ENCODE data around the gene KLRC4. TPM values are rescaled to one million over a fixed set of nuclear protein-coding genes. Genes with fewer than 3 reads are reported as not detected.
"Not testable (repeated sequence)": the region's sequence is repeated elsewhere in the genome, so short reads cannot be mapped to it uniquely, and the experiment has no call there.

KLRC4 gene
- total RNA-seq, 2 experiments from 2014 or later, result 2.4 TPM

DNA sequence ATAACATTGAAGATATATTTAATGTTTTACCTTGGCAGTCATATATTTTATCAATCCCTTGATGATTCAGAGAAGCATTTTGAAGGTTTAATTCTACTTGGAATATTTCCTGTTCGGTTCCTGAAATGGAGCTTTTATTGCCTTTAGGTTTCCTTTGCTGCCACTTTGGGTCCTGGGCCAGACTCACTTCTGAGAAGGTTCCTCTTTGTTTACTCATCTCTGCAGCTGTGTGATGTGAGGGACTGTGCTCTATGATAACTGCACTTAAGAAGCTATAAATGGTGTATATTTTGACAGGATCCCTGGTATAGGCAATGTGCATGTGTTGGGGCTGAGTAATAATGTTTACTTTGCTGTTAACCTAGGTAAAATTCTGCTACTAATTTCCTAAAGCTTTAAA is 10.8 kb upstream of the KLRC4 start, which contains the start of gene KLRC3:
KLRC3 (minus strand) TSS at position 262 of the 400 bp plus-strand sequence; CDS start at position 217, 45 bp downstream.
- H3K27ac Mint-ChIP-seq, H3K27me3 Mint-ChIP-seq, H3K4me1 Mint-ChIP-seq, H3K36me3 Mint-ChIP-seq, H3K9me3 Mint-ChIP-seq, DNase-seq: not testable (repeated sequence)
- H3K4me3 Mint-ChIP-seq, result peak within 1 kb of the TSS; percentile 65

DNA sequence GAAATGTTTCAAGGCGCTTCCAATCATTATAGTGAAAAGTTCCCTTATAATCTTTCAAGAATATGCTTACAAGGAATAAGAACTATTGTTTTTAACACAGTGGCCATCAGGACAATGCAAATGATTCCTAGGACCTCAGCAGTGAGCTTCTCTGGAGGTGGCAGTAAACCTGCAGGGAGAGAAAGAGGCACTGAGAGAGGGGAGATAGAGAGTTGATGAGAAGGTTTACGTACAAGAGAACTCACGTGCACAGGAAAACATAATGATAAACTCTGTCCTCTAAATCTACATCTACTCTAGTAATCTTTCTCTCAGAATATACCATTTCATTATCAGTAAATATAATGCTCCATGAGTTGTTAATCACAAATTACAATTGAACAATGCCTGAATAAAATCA is 715 bp downstream of the KLRC4 start:
- Mint-ChIP-seq H3K27ac (peak overlapping the region; percentile 77), H3K4me3 (peak overlapping the region; percentile 76), H3K9me3 (peaks cover 7% of the 10 kb centered on the region), H3K36me3 (peaks cover 22% of the 10 kb centered on the region), H3K4me1 (peaks cover 39% of the 10 kb centered on the region), H3K27me3 (no peaks in the 10 kb centered on the region)
- DNase-seq, result no peak

DNA sequence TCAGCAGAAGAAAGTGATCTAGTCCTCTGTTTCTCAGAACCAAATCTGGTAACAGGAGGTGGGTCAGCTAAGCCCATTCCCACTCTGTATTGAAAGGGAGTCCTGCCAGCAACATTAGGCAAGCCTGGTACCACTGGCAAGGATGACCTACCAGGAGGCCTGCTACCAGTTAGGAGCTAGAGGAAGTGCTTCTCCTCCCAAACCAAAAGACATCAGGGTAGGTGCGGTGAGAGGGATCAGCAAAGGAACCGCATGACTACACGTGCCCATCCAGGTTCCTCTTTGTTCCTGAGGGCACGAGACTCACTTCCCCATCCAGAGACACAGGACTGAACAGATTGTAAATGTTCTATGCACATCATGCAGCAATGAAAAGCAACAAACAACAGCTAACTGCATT is 2.8 kb downstream of the KLRC4 start:
- Mint-ChIP-seq H3K9me3 (peaks cover 3% of the 10 kb centered on the region), H3K27me3 (no peaks in the 10 kb centered on the region), H3K4me3 (peak overlapping the region; percentile 86), H3K36me3 (peaks cover 30% of the 10 kb centered on the region), H3K4me1 (peaks cover 44% of the 10 kb centered on the region), H3K27ac (peak overlapping the region; percentile 93)
- DNase-seq, result no peak

DNA sequence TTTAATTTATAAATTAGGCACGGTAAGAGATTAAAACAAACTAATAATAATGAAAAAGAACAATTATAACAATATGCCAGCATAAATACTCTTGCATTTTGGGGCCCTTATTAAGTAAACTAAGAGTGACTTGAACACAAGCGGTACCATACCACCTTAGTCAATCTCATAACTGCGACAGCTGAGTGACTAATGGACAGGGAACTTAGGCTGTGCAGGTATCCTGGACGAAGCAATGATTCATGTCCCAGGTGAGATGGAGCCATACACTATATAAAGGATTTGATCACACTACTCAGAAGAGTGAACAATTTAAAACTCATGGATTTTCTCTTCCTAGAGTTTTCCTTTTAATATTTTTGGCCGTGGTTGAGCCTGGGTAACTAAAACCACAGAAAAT is 4.3 kb downstream of the KLRC4 start:
- DNase-seq, result no peak
- Mint-ChIP-seq H3K9me3 (peaks cover 3% of the 10 kb centered on the region), H3K4me1 (peaks cover 50% of the 10 kb centered on the region), H3K27ac (peak overlapping the region; percentile 75), H3K4me3 (peak overlapping the region; percentile 56), H3K27me3 (no peaks in the 10 kb centered on the region), H3K36me3 (peaks cover 33% of the 10 kb centered on the region)

DNA sequence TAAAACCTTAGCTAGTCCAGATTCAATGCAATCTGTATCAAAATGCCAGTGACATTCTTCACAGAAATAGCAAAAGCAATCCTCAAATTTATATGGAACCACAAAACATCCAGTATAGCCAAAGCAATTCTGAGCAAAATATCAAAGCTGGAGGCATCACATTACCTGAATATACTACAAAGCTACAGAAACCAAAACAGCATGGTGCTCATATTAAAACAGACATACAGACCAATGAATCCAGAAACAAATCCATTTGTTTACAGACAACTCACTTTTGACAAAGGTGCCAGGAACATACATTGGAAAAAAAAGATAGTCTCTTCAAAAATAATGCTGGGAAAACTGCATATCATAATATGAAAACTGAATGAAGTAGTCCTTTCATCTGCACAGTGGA is 4.8 kb downstream of the KLRC4 start:
- no peak for DNase-seq
- Mint-ChIP-seq H3K4me1 (peaks cover 55% of the 10 kb centered on the region), H3K36me3 (peaks cover 37% of the 10 kb centered on the region), H3K9me3 (peaks cover 3% of the 10 kb centered on the region), H3K4me3 (peak overlapping the region; percentile 56), H3K27ac (peak overlapping the region; percentile 75), H3K27me3 (no peaks in the 10 kb centered on the region)

DNA sequence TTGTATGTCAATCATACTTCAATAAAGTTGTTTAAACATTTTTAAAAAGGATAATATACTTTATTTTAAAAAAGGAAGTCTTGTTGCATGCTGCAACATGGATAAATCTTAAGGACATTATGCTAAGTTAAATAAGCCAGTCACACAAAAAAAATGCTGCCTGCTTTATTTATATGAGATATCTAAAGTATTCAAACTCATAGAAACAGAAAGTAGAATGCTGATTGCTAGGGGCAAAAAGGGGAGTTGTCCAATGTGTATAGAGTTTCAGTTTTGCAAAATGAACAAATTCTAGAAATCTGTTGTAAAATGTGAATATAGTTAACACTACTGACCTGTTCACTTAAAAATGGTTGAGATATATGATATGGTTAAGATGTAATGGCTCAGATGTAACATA is 8.7 kb downstream of the KLRC4 start:
- Mint-ChIP-seq H3K9me3 (peaks cover 6% of the 10 kb centered on the region), H3K27ac (peak overlapping the region; percentile 79), H3K27me3 (no peaks in the 10 kb centered on the region), H3K36me3 (peaks cover 36% of the 10 kb centered on the region), H3K4me3 (peak overlapping the region; percentile 58), H3K4me1 (peaks cover 57% of the 10 kb centered on the region)
- DNase-seq, result no peak

DNA sequence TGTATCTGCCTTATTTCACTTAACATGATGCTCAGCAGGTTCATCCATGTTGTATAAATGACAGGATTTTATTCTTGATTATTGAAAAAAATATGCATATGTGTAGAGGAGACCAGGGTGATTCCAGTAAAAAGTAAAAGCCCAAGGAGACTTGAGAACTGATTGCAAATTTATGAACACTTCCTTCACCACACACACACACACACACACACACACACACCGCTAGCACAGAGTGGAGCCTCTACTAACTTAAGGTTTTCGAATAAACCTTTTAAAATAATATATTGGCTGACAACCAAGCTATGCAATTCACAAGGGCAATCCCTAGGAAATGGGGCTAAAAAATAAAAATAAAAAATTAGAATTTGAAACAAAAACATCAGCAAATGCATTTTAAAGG is 11.4 kb downstream of the KLRC4 start:
- DNase-seq, result no peak
- H3K27ac Mint-ChIP-seq, result peak overlapping the region; percentile 86
- peaks cover 25% of the 10 kb centered on the region for H3K36me3 Mint-ChIP-seq
- no peaks in the 10 kb centered on the region for H3K27me3 Mint-ChIP-seq
- peaks cover 68% of the 10 kb centered on the region for H3K4me1 Mint-ChIP-seq
- H3K9me3 Mint-ChIP-seq, result peaks cover 2% of the 10 kb centered on the region
- H3K4me3 Mint-ChIP-seq, result peak overlapping the region; percentile 60

DNA sequence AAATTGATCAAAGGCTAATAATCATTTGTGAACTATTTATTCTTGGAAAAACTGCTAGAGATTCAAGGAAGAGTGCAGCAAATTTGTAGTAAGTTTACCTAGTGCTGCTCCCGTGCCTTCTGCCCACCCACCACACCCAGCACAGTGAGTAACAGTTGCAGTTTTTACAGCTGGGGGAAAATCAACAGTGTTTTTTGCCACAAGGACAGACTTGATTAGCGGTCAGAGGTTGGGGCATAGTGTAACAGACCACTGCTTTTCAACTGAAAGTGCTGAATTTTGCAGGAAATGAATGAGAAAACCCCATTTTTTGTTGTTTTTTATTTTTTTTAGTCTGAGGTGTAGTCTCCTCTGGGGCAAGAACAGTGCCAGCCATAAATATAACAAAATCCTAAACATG is 12.3 kb downstream of the KLRC4 start:
- no peaks in the 10 kb centered on the region for H3K27me3 Mint-ChIP-seq
- peak overlapping the region; percentile 68 for H3K4me3 Mint-ChIP-seq
- H3K9me3 Mint-ChIP-seq, result peaks cover 2% of the 10 kb centered on the region
- no peak for DNase-seq
- peaks cover 73% of the 10 kb centered on the region for H3K4me1 Mint-ChIP-seq
- peak overlapping the region; percentile 86 for H3K27ac Mint-ChIP-seq
- peaks cover 22% of the 10 kb centered on the region for H3K36me3 Mint-ChIP-seq

DNA sequence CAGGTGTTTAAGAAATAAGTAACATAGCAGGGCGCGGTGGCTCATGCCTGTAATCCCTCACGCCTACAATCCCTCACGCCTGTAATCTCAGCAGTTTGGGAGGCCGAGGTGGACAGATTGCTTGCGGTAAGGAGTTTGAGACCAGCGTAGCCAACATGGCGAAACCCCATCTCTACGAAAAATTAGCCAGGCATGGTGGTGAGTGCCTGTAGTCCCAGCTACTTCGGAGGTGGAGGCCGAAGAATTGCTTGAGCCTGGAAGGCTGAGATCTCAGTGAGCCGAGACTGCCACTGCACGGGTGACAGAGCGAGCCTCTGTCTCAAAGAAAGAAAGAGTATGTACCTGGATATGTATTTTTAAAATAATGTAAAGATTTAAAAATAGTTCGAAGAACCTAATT is 13.4 kb downstream of the KLRC4 start:
- not testable (repeated sequence) for H3K9me3 Mint-ChIP-seq, DNase-seq, H3K27me3 Mint-ChIP-seq
- Mint-ChIP-seq H3K27ac (peak overlapping the region; percentile 98), H3K4me3 (peak overlapping the region; percentile 2), H3K4me1 (peaks cover 71% of the 10 kb centered on the region), H3K36me3 (peaks cover 15% of the 10 kb centered on the region)

DNA sequence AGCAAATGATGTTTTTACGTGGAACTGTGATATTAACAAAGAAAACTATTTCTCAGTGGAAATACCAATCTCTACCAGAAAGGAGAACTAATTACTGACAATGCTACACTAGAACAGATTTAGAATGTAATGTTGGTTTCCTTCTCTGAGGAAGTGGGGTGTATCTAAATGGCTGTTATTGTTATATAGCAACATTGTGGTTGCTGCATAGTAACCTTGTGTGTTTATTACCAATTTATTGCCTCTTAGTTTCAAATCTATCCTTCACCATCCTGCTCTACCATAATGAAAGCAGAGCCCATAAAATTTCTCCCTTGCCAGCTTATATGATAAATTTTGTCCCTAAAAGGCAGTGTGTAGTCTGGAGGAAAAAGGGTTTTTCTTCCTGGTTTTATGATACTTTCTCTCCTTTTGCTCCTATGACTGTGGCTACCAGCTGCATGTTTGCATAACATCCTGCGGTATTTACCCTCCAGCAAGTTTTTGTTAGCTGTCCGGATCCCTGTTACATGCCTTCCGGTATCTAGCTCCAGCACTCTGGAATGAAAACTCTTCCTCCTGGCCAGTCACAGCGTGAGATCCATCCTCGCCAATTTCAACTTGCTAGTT is 14.1 kb downstream of the KLRC4 start:
- Mint-ChIP-seq H3K4me3 (peak overlapping the region; percentile 80), H3K4me1 (peaks cover 69% of the 10 kb centered on the region), H3K27ac (peak overlapping the region; percentile 98), H3K27me3 (no peaks in the 10 kb centered on the region), H3K36me3 (peaks cover 12% of the 10 kb centered on the region), H3K9me3 (peaks cover 2% of the 10 kb centered on the region)
- no peak for DNase-seq

DNA sequence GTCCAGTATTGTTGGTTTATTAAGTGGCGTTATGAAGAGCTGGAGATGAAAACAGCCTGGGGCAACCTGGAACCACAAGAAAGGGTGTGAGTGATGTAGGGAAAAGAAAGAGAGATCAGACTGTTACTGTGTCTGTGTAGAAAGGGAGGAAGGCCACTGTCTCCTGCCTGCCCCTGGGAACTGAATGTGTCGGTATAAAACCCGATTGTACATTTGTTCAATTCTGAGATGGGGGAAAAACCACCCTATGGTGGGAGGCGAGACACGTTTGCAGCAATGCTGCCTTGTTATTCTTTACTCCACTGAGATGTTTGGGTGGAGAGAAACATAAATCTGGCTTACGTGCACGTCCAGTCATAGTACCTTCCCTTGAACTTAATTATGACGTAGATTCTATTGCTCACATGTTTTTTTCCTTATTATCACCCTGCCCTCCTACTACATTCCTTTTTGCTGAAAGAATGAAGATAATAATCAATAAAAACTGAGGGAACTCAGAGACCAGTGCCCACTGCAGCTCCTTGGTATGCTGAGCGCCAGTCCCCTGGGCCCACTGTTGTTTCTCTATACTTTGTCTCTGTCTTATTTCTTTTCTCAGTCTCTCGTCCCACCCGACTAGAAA is 14.9 kb downstream of the KLRC4 start:
- H3K36me3 Mint-ChIP-seq, H3K27me3 Mint-ChIP-seq, H3K9me3 Mint-ChIP-seq: not testable (repeated sequence)
- Mint-ChIP-seq H3K27ac (peak overlapping the region; percentile 98), H3K4me3 (peak overlapping the region; percentile 80), H3K4me1 (peaks cover 71% of the 10 kb centered on the region)
- peak; percentile 50 for DNase-seq

DNA sequence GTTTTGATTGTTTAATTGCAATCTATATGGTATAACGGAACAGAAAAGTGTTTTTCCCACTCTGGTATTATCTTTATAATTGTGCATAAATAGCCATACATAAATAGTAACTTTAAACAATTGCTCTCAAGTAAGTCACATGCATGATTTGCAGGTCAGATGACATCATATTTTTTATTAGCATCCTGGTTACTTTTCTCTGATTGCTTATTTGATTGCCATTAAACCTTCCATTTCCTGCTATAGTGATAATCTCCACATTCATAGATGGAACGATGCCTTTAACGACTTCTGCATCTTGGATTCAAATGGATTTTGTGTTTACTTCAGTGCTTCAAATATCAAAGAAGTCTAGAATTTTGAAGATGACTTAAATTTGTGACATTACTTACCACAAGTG is 16.3 kb downstream of the KLRC4 start:
- DNase-seq, result no peak
- H3K9me3 Mint-ChIP-seq, result no peaks in the 10 kb centered on the region
- H3K4me1 Mint-ChIP-seq, result peaks cover 67% of the 10 kb centered on the region
- H3K27ac Mint-ChIP-seq, result peak overlapping the region; percentile 96
- H3K27me3 Mint-ChIP-seq, result no peaks in the 10 kb centered on the region
- peaks cover 12% of the 10 kb centered on the region for H3K36me3 Mint-ChIP-seq
- H3K4me3 Mint-ChIP-seq, result peak overlapping the region; percentile 50

DNA sequence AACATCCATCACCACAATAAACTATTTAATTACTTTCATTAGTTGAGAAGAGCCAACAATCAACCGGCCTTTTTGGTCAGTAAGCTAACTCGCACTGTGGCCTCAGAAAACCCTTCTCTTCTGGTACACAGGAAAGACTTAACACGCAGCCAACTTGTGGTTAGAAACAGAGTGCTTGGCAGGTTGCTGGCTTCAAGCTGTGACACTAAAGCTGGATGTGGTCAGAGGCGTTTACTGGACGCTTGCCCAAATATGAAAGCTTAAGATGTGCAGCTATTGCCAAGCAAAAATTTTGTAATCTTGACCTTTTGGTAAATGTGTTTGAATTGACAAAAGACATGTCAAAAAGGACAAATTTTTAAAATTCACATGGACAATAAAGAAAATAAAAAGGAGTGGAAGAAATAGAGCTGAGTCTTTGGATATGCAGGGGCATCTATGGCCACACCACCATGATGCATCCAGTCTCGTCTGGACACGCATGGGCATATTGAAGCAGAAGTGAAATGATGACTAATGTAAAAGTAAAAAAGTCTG is 17.1 kb downstream of the KLRC4 start:
- Mint-ChIP-seq H3K27ac (peak overlapping the region; percentile 96), H3K4me3 (peak overlapping the region; percentile 72), H3K36me3 (peaks cover 16% of the 10 kb centered on the region), H3K9me3 (no peaks in the 10 kb centered on the region), H3K4me1 (peaks cover 60% of the 10 kb centered on the region), H3K27me3 (no peaks in the 10 kb centered on the region)
- peak; percentile 50 for DNase-seq

DNA sequence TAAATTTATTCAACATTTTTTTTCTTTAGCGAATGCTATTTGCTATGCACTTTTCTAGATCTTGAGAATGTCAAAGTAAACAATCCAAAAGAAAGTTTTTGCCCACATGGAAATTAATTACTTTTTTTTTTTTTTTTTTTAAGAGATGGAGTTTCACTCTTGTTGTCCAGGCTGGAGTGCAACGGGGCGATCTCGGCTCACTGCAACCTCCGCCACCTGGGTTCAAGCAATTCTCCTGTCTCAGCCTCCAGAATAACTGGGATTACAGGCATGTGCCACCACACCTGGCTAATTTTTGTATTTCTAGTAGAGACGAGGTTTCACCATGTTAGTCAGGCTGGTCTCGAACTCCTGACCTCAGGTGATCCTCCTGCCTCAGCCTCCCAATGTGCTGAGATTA is 18.6 kb downstream of the KLRC4 start:
- peak overlapping the region; percentile 81 for H3K27ac Mint-ChIP-seq
- not testable (repeated sequence) for H3K27me3 Mint-ChIP-seq, DNase-seq, H3K9me3 Mint-ChIP-seq
- H3K4me3 Mint-ChIP-seq, result peak overlapping the region; percentile 42
- peaks cover 60% of the 10 kb centered on the region for H3K4me1 Mint-ChIP-seq
- H3K36me3 Mint-ChIP-seq, result peaks cover 24% of the 10 kb centered on the region

DNA sequence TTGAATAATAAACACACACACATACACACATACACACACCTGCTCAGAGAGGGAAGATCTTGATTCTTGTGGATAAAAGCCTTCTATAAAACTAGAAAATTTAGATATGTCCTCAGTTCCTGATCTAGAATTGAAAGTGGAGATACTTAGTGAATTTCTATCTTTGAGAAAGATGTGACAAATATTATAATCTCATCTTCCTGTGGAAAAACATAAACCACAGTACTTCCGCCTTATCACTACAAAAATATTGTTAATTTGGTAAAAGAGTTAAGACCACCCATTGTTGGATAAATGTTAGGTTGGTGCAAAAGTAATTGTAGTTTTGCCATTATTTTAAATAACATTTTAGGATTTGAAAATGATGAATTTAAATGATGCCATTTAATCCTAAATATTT is 19.7 kb downstream of the KLRC4 start, which contains the start of gene KLRK1:
KLRK1 (minus strand) TSS at position 138 of the 400 bp plus-strand sequence. CDS start 1,231 bp downstream, outside the sequence.
- Mint-ChIP-seq H3K27ac (peak within 1 kb of the TSS; percentile 96), H3K27me3 (no peaks in the 10 kb centered on the region), H3K9me3 (no peaks in the 10 kb centered on the region), H3K36me3 (peaks cover 33% of the 10 kb centered on the region), H3K4me1 (peaks cover 60% of the 10 kb centered on the region), H3K4me3 (peak within 1 kb of the TSS; percentile 88)
- no peak for DNase-seq
